Hippocampal formation (tissue), 2 donors: ENCODE data around the gene CCDC74A.
"Not testable (repeated sequence)": the region's sequence is repeated elsewhere in the genome, so short reads cannot be mapped to it uniquely, and the experiment has no call there.

Experiments used
- DNase-seq, 2 donors: peaks; one replicate each; lab custom pipeline; 2025; lab: John Stamatoyannopoulos, UW

CCDC74A gene

GRCh38 chr2:131527131-131528001, at the start of gene CCDC74A:
CCDC74A (plus strand) TSS chr2:131527888; CDS start chr2:131527971, 83 bp downstream.
- DNase-seq, result peak in 1 of 2 donors; percentile 36

GRCh38 chr2:131478074-131478849, 49.4 kb upstream of the CCDC74A start:
- not testable (repeated sequence) for DNase-seq

- not testable (repeated sequence) for DNase-seq
Measured at GRCh38 chr2:131478850-131479461, 48.7 kb upstream of the CCDC74A start.

- DNase-seq, result not testable (repeated sequence)
Measured at GRCh38 chr2:131480351-131480750, 47.3 kb upstream of the CCDC74A start.

- not testable (repeated sequence) for DNase-seq
Measured at GRCh38 chr2:131482506-131483155, 45.1 kb upstream of the CCDC74A start.

GRCh38 chr2:131483981-131484820, 43.5 kb upstream of the CCDC74A start:
- DNase-seq, result not testable (repeated sequence)

GRCh38 chr2:131484906-131485460, 42.7 kb upstream of the CCDC74A start:
- DNase-seq, result not testable (repeated sequence)

GRCh38 chr2:131486201-131486902, 41.3 kb upstream of the CCDC74A start:
- DNase-seq, result not testable (repeated sequence)

- DNase-seq, result no peak
Measured at GRCh38 chr2:131488306-131489205, 39.1 kb upstream of the CCDC74A start.

- DNase-seq, result not testable (repeated sequence)
Measured at GRCh38 chr2:131490616-131491468, 36.8 kb upstream of the CCDC74A start.

GRCh38 chr2:131491469-131491836, 36.2 kb upstream of the CCDC74A start:
- DNase-seq, result not testable (repeated sequence)

- not testable (repeated sequence) for DNase-seq
Measured at GRCh38 chr2:131492015-131492417, 35.7 kb upstream of the CCDC74A start, which contains the start of gene MZT2A. MZT2A (minus strand) TSS chr2:131492397; CDS start chr2:131492376, 21 bp downstream.

- peak; percentile 80 to 89 for DNase-seq
Measured at GRCh38 chr2:131492418-131493198, 35.1 kb upstream of the CCDC74A start.

GRCh38 chr2:131493199-131493968, 34.3 kb upstream of the CCDC74A start:
- DNase-seq, result no peak

- DNase-seq, result not testable (repeated sequence)
Measured at GRCh38 chr2:131495506-131495905, 32.2 kb upstream of the CCDC74A start.
